ENCODE results near the gene LARP1.
A peak's percentile ranks its signal among the peaks of the same experiment; 100 is the strongest.
"Not testable (repeated sequence)": the region's sequence is repeated elsewhere in the genome, so short reads cannot be mapped to it uniquely, and the experiment has no call there.

Gene LARP1

DNA sequence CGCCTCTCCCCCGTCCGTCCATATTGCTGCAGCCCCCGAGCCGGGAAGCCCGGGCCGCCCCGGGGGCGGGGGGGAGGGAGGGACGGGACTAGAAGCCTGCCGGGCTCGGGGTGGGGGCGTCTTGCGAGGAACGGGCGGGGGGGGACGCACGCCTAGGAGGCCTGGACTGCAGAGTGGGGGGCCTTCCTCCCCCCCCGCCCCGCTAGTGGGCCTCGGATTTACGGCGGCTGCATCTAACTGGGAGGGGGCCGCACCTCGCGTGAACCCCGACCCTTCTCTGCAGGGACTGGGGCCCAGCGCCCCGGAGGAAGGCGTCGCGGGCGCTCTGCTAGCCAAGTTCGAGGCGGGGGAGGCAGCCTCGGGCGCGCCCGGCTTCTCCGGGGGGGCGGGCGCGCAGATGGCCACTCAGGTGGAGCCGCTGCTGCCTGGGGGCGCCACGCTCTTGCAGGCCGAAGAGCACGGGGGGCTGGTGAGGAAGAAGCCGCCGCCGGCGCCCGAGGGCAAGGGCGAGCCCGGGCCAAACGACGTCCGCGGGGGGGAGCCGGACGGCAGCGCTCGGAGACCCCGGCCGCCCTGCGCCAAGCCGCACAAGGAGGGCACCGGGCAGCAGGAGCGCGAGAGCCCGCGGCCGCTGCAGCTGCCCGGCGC lies at the start of gene LARP1:
TSS of gene LARP1 (plus strand) at position 17 of the 648 bp plus-strand sequence. CDS start at position 398, 381 bp downstream.
- DNase-seq (ENCODE audit: low spot score), result peak; percentile 27

DNA sequence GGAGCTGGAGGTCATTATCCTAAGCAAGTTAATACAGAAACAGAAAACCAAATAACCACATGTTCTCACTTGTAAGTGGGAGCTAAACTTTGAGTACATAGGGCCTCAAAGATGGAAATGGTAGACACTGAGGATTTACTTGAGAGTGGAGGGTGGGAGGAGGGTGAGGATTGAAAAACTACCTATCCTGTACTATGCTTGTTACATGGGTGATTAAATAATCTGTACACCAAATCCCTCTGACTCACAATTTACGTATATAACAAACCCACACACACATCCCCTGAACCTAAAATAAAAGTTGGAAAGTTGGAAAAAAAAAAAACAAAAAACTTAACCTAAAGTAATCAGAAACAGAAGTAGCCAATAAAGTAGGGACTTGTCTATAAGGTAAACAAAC lies 48.8 kb upstream of the LARP1 start:
- no peak for DNase-seq (ENCODE audit: low spot score)

DNA sequence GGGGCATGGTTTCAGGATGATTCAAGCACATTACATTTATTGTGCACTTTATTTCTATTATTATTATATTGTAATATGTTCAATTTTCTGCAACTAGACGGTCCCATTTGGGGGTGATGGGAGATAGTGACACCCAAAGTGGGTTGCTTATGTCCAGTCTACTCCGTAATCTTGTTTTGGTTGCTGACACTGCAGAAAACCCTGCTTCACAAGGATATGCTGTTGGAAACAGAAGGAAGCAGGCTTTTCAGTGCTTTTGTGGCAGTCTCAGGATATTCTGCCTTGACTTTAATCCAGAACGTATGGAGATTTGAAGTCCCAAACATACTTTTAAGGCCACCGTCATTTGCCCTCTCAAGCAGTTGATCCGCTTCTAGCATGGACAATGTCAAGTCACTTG lies 47.5 kb upstream of the LARP1 start:
- no peak for DNase-seq (ENCODE audit: low spot score)

- no peak for DNase-seq (ENCODE audit: low spot score)
Measured at GRCh38 chr5:154708207-154708606, 47.0 kb upstream of the LARP1 start.

- no peak for DNase-seq (ENCODE audit: low spot score)
Measured at GRCh38 chr5:154708846-154709245, 46.3 kb upstream of the LARP1 start.

DNA sequence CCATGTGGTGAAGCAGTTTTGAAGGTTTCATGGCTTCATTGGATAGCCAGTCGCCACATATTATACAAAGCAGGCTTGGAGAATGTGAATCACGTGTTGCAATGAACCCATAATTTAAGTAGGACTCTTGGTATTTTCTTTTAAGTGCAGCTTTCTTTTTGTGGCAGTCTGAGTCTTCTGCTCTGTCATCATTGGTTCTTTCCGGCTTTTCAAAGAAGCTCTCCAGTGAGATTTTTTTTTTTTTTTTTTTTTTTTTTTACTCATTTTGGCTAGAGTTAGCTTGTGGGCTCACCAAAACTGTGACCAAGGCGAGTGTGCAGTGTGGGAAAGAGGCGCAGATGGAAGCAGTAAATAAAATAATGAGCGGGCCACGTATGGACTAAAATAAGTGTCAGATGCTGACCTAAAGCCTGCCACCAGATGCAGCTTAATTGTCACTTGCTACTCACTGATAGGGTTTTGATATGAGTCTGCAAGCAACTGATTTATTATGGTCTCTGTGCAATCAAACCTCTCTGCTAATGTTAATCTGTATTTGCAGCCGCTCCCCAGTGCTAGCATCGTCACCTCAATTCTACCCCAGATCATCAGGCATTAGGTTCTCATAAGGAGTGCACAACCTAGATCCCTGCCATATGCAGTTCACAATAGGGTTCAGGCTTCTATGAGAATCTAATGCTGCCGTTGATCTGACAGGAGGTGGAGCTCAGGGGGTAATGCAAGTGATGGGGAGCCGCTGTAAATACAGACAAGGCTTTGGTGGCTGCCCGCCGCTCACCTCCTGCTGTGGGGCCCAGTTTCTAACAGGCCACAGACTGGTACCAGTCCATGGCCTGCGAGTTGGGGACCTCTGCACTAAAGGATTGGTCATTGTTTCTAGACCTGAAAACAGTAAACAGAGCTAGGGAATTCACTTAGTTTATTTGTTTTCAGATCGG lies 45.5 kb upstream of the LARP1 start:
- peak; percentile 45 for DNase-seq (ENCODE audit: low spot score)

DNA sequence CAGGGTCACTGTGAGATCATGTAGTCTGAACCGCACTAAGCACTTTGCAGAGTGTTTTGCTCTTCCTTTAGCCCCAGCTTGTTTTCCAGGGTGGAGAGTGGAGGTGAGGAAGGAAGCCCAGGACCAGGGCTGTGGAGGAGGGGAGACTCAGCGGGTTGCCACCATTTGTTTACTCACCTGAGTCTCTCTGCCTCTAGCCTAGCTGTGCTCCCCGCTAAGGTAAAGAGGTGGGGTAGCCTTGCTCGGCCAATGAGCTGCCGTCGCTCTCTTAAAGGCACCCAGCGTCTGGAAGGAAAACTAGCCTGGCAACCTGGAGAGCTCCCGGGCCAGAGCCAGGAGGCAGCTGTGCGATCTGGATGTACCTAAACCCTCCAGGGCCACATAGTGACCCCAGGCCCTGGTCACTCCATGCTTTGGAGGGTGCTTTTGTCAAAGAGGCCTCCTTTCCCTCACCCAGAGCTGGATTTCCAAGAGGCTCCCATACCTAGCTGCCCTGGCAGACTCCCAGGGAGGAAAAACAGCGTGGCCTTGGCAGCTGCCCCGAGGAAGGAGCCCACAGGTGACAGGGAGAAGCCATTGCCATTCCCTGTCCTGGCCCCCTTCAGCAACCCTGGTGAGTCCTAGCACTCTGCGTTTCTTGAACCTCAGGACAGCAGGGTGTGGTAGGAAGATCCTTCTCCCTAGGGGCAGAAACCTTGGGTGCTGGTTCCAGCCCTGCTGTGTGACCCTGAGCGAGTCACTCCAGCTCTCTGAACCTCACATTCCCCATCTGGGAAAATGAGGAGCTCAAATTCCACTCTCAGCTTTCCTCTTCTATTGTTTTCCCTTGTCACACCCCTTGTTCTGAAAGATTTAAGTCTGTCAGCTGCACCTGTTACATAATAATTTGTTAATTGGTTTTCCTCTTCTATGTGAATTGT lies 42.4 kb upstream of the LARP1 start:
- no peak for DNase-seq (ENCODE audit: low spot score)

GRCh38 chr5:154713615-154714125 lies 41.5 kb upstream of the LARP1 start:
- DNase-seq (ENCODE audit: low spot score), result no peak

DNA sequence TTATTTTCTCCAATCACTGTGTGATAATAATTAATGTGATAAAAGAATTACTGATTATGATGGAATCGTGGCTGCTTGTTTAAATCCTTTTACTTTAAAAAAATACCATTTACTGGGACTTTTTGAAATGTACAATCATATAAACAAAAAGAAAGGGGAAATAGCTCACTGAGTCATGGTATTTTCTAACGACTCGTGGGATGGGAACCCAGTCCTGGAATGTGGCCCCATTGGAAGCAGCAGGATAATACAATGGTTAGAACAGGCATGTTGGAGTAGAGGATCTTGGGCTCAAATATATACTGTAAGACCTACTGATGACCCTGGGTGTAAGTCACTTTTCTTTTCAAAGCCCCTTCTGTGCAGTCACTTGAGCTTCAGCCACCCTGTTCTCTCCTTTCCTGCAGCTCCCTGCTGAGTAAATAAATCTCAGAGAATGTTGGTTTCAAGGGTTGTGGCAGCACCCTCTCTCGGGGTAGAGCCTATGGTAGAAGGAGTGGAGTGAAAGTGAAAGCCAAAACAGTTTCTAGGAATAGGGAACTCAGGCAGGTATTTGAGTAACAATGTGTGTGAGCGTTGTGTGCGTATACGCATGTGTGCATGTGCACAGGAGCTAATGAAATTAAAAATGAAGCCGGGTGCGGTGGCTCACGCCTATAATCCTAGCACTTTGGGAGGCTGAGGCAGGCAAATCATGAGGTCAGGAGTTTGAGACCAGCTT lies 40.8 kb upstream of the LARP1 start:
- peak; percentile 40 for DNase-seq (ENCODE audit: low spot score)

DNA sequence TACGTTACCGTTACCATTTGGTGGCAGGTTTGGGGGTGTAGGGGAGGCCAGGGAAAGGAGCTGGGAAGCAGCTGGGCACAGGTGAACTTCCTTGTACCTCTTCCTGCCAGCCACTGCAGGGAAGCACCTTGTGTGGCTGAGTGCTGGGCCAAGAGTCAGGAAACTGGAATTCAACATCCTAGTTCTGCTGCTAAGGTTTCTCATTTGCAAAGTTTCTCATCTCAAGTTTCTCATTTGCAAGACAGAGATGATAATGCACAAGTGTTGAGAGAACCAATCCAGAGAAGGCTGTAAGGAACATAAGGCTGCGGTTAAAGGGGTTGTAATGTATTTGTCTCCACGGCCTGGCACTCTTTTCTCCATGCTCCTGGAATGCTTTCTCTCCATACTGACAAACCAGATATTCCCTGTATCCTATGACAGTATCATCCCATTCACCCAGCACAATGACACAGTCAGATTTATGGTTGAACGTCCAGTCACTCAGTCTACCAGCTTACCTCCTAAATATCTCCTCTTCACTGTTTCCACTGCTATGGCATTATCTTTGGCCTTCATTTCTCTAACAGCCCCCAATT lies 33.6 kb upstream of the LARP1 start:
- DNase-seq (ENCODE audit: low spot score), result no peak

DNA sequence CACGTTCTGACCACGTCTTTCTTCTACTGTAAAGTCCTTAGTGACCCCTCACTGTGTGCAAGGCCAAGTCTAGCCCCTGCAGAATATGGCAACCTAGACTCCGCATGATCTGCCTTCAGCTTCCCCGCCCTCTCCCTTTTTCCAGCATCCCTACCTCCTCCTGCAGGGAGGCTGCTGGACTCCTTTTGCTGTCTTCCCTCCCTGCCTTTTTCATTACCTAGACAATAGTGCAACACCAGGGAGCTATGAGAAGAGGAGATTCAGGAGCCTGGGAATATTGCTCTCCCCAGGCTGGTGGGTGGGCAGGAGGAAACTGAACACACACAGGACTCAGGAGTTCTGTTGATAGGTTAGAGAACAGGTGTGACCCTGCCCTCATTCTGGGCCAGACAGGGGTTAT lies 33.1 kb upstream of the LARP1 start:
- DNase-seq (ENCODE audit: low spot score), result no peak

DNA sequence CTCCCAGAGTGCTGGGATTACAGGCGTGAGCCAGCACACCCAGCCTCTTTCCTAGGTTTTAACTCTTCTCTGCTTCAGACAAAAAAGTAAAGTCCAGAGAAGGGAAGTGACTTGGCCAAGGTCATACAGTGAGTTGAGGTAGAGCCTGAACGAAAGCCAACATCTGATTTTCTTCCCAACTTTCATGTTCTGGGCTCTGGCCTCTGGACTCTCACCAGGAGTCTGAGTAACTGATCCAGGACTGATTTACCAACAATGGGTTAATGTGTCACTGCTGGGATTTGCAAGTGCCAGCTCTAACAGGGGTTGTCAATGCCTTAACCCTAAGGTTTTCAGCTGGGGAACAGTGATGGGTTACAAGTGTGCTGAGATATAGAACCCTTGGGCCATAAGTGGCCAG lies 32.2 kb upstream of the LARP1 start:
- no peak for DNase-seq (ENCODE audit: low spot score)

- peak; percentile 29 for DNase-seq (ENCODE audit: low spot score)
Measured at GRCh38 chr5:154723740-154724505, 31.3 kb upstream of the LARP1 start.

GRCh38 chr5:154727361-154727760 lies 27.8 kb upstream of the LARP1 start:
- DNase-seq (ENCODE audit: low spot score), result peak; percentile 11

GRCh38 chr5:154728939-154729588 lies 26.1 kb upstream of the LARP1 start:
- no peak for DNase-seq (ENCODE audit: low spot score)

DNA sequence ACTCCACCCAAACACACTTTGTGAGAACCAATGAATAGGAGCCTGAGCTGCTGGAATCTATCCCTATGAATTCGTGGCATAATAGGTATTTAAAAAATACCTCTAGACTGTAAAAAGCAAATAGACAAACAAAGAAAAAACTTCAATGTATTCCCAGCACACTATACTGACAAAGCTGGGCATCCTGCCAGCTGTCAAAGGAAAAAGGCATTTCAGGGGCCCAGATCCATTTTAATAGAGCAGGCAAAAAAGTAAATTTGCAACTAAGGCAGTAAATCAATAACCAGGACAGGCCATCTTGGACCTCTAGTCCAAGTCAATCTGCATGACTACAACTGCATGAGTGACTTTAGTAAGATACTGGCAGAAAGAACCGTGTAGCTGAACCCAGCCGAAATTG lies 25.6 kb upstream of the LARP1 start:
- DNase-seq (ENCODE audit: low spot score), result no peak

DNA sequence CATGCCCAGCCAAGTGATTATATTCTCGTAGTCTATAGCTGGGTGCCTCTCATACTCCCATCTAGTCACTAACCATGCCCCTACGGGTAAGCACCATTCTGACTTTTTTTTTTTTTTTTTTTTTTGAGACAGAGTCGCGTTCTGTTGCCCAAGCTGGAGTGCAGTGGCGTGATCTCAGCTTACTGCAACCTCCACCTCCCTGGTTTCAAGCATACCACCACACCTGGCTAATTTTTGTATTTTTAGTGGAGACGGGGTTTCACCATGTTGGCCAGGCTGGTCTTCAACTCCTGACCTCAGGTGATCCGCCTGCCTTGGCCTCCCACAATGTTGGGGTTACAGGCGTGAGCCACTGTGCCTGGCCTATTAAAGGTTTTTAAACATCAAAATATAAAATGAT lies 24.4 kb upstream of the LARP1 start:
- not testable (repeated sequence) for DNase-seq (ENCODE audit: low spot score)

- DNase-seq (ENCODE audit: low spot score), result no peak
Measured at GRCh38 chr5:154732212-154732611, 23.0 kb upstream of the LARP1 start.

DNA sequence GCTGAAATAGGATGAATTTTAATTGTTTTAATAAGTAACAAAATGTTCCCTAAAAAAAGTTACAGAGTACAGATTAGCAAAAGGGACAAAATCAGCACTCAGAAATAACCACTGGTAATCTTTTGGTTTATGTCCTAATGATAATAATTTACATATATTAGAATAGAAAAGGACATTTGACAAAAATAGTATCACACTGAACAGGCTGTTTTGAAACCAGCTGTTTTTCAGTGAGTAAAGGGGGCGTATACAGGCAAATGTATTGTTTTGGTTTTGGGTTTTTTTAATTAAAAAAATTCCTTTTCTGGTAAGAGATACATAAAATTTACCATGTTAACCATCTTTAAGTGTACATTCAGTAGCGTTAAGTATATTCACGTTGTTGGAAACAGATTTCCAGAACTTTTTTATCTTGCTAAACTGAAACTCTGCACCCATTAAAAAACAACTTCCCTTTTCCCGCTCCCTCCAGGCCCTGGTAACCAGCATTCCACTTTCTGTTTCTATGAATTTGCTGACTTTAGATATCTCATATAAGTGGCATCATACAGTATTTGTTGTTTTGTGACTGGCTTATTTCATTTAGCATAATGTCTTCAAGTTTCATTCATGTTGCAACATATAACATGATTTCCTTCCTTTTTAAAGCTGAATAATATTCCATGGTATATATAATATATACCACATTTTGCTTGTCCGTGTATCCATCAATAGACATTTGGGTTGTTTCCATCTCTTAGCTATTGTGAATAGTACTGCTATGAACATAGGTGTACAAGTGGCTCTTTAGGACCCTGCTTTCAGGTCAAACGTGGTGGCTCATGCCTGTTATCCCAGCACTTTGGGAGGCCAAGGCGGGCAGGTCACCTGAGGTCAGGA lies 20.6 kb upstream of the LARP1 start:
- no peak for DNase-seq (ENCODE audit: low spot score)
